DOHH2 (cell line): ENCODE data around the gene SRGAP2C.
"Not testable (repeated sequence)": the region's sequence is repeated elsewhere in the genome, so short reads cannot be mapped to it uniquely, and the experiment has no call there.

Experiments used
- CTCF ChIP-seq: fragments of 200-600 bp; sonication (generic); IDR thresholded peaks from one replicate; pipeline ENCODE4 v1.5.1; 2014; ENCODE audit warnings: antibody characterized with exemption, mild to moderate bottlenecking, low read depth, low read length; ENCODE audit not compliant: poor library complexity, severe bottlenecking
- EZH2phosphoT487 ChIP-seq: fragments of 200-600 bp; sonication (generic); IDR thresholded peaks from 2 replicates; pipeline ENCODE4 v1.6.1; 2017; ENCODE audit warnings: borderline replicate concordance, mild to moderate bottlenecking, antibody characterized with exemption, low read length, moderate library complexity, mixed read lengths

- not testable (repeated sequence) for TF ChIP-seq CTCF, EZH2phosphoT487
Observed at GRCh38 chr1:121281480-121281879, 96.7 kb downstream of the SRGAP2C start.
